BJ (cell line): Measurements from ENCODE around the gene PGM1. TPM values are rescaled to one million over a fixed set of nuclear protein-coding genes. Genes with fewer than 3 reads are reported as not detected.

ENCODE experiments used
- CTCF ChIA-PET: fragments of 350-600 bp; formaldehyde crosslinking; extraction: SDS; loops from one replicate; lab custom pipeline; 2021; ENCODE audit warnings: antibody characterized with exemption, inconsistent platforms; lab: Yijun Ruan, JAX
- POLR2A ChIA-PET: fragments of 300-600 bp; sonication (Branson Sonifier 250); formaldehyde crosslinking; extraction: SDS; loops from one replicate; lab custom pipeline; 2021; ENCODE audit warnings: antibody characterized with exemption; lab: Charles Lee
- DNase-seq: peaks from one replicate; pipeline ENCODE4 v3.0.0-alpha.2; 2011; ENCODE audit warnings: low read depth
- H3K27me3 ChIP-seq: 2 replicates; pipeline ENCODE4 v1.6.0; 2011; ENCODE audit warnings: low read length; ENCODE audit not compliant: control insufficient read depth, insufficient read depth
- H3K36me3 ChIP-seq: 2 replicates; pipeline ENCODE4 v1.5.1; 2011; ENCODE audit warnings: low read length; ENCODE audit not compliant: control insufficient read depth, insufficient read depth
- H3K4me3 ChIP-seq: 2 replicates; pipeline ENCODE4 v1.5.1; 2011; ENCODE audit warnings: low read depth, mild to moderate bottlenecking, control low read depth, low read length
- polyA plus RNA-seq: library from polyadenylated mRNA; depleted of rRNA; stranded (reverse); fragments of >200 nt; gene quantifications from 2 replicates; pipeline ENCODE4 v1.2.3, GENCODE V29; 2011; rRNA removed
- small RNA-seq: library from RNA; depleted of rRNA; stranded (forward); fragments of <200 nt; gene quantifications from one replicate; pipeline ENCODE3, GENCODE V24; 2012; ENCODE audit warnings: low replicate concordance, low read depth; ENCODE audit not compliant: insufficient read length
- TF ChIP-seq, protein P1 (sequence below): IDR thresholded peaks from 2 replicates; pipeline ENCODE4 v1.5.1; 2011; ENCODE audit warnings: low read depth, mild to moderate bottlenecking, control low read depth, inconsistent platforms, low read length, moderate library complexity; ENCODE audit not compliant: insufficient read depth

PGM1 gene
- polyA plus RNA-seq, 1 experiment = 29.6 TPM

DNA sequence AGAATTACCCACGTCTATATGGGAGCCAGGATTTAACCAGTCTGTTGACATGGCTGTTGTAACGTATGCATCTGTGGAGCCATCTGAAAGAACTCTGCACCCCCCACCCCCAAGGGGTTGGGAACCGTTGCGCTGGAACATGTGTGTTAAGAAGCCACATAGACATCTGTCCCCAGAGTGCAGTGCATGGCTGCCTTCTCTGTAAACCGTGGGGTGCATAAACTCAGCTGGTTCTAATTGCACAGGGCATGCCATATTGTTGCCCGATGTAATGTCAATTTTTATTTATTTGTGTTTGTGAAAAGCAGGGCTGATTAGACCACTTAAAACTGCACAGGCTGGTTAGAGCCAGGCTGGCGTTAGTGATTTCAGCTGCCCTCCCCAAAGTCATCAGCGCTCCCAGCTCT is 110.5 kb downstream of the PGM1 start:
- no peak for DNase-seq
- TF ChIP-seq, protein P1, sequence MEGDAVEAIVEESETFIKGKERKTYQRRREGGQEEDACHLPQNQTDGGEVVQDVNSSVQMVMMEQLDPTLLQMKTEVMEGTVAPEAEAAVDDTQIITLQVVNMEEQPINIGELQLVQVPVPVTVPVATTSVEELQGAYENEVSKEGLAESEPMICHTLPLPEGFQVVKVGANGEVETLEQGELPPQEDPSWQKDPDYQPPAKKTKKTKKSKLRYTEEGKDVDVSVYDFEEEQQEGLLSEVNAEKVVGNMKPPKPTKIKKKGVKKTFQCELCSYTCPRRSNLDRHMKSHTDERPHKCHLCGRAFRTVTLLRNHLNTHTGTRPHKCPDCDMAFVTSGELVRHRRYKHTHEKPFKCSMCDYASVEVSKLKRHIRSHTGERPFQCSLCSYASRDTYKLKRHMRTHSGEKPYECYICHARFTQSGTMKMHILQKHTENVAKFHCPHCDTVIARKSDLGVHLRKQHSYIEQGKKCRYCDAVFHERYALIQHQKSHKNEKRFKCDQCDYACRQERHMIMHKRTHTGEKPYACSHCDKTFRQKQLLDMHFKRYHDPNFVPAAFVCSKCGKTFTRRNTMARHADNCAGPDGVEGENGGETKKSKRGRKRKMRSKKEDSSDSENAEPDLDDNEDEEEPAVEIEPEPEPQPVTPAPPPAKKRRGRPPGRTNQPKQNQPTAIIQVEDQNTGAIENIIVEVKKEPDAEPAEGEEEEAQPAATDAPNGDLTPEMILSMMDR = no peak
- no peak overlapping the region for H3K4me3 ChIP-seq
- ChIA-PET POLR2A (no interaction called here), CTCF (interaction anchor here (1.2 kb wide), 1 partner anchor 435 kb away, joined by 3 read pairs; no protein-coding TSS in a partner anchor)
- peaks cover 13% of the 10 kb centered on the region for H3K27me3 ChIP-seq
- no peaks in the 10 kb centered on the region for H3K36me3 ChIP-seq

- no peaks in the 10 kb centered on the region for H3K36me3 ChIP-seq
- no peak overlapping the region for H3K4me3 ChIP-seq
- no peak for DNase-seq
- TF ChIP-seq, protein P1 = no peak
- ChIA-PET POLR2A (no interaction called here), CTCF (interaction anchor here (1.2 kb wide), 1 partner anchor 434 kb away, joined by 3 read pairs; no protein-coding TSS in a partner anchor)
- H3K27me3 ChIP-seq = peaks cover 13% of the 10 kb centered on the region
Observed at GRCh38 chr1:63704443-63704842, 111.2 kb downstream of the PGM1 start.

GRCh38 chr1:63705078-63705477 is 111.9 kb downstream of the PGM1 start:
- Histone ChIP-seq H3K36me3 (no peaks in the 10 kb centered on the region), H3K27me3 (peaks cover 13% of the 10 kb centered on the region), H3K4me3 (no peak overlapping the region)
- DNase-seq = no peak
- POLR2A ChIA-PET = no interaction called here
- CTCF ChIA-PET = no interaction called here
- TF ChIP-seq, protein P1 = no peak

- no peak overlapping the region for H3K4me3 ChIP-seq
- TF ChIP-seq, protein P1 = no peak
- peaks cover 10% of the 10 kb centered on the region; the same call in 1 of the 2 replicates for H3K27me3 ChIP-seq
- DNase-seq = no peak
- ChIA-PET CTCF (no interaction called here), POLR2A (no interaction called here)
- no peaks in the 10 kb centered on the region for H3K36me3 ChIP-seq
Observed at GRCh38 chr1:63709267-63709828, 116.1 kb downstream of the PGM1 start.

Small RNA genes within 50 kb of the gene (small RNA-seq; reads per million reads assigned to genes)
- gene RF02105 (not detected), gene RF02106 (not detected), gene RF02107 (not detected), gene RF02108 (not detected), gene RF02109 (not detected), gene RF02110 (not detected)

Other genes with a start within 250 kb of the PGM1 start
- 3.1 and 7.6 TPM in 2 replicates for gene ALG6, start 225.8 kb upstream of the PGM1 start, polyA plus RNA-seq
- 5.5 and 11.8 TPM in 2 replicates for gene ITGB3BP, start 70.2 kb upstream of the PGM1 start, polyA plus RNA-seq
- 0.98 and 2.2 TPM in 2 replicates for gene EFCAB7, start 69.9 kb upstream of the PGM1 start, polyA plus RNA-seq
- 4.4 and 4.6 TPM in 2 replicates for gene ROR1, start 180.6 kb downstream of the PGM1 start, polyA plus RNA-seq